SKM-1 (cell line): Measurements from ENCODE around the gene GCC2.
"Not testable (repeated sequence)": the region's sequence is repeated elsewhere in the genome, so short reads cannot be mapped to it uniquely, and the experiment has no call there.

Experiments used
- DNase-seq: peaks from one replicate; lab custom pipeline; 2025; ENCODE audit not compliant: unreplicated experiment; lab: John Stamatoyannopoulos, UW

The GCC2 gene

GRCh38 chr2:108507620-108508019, 58.6 kb downstream of the GCC2 start:
- not testable (repeated sequence) for DNase-seq

- DNase-seq, result not testable (repeated sequence)
Observed at GRCh38 chr2:108512431-108512830, 63.4 kb downstream of the GCC2 start.

- DNase-seq, result not testable (repeated sequence)
Observed at GRCh38 chr2:108514478-108514877, 65.5 kb downstream of the GCC2 start.

- not testable (repeated sequence) for DNase-seq
Observed at GRCh38 chr2:108524688-108525087, 75.7 kb downstream of the GCC2 start.

GRCh38 chr2:108525258-108525657, 76.3 kb downstream of the GCC2 start:
- not testable (repeated sequence) for DNase-seq

- no peak for DNase-seq
Observed at GRCh38 chr2:108531674-108532055, 82.7 kb downstream of the GCC2 start.

GRCh38 chr2:108533832-108534583, 85.0 kb downstream of the GCC2 start, which contains the start of gene LIMS1:
Gene LIMS1 (plus strand): TSS chr2:108534470. CDS start chr2:108534563, 93 bp downstream.
- peak; percentile 81 for DNase-seq

GRCh38 chr2:108534584-108535356, 85.8 kb downstream of the GCC2 start:
- DNase-seq, result no peak

GRCh38 chr2:108535357-108535631, 86.3 kb downstream of the GCC2 start:
- no peak for DNase-seq

GRCh38 chr2:108536133-108536780, 87.3 kb downstream of the GCC2 start:
- DNase-seq, result no peak

- DNase-seq, result no peak
Observed at GRCh38 chr2:108536911-108537310, 87.9 kb downstream of the GCC2 start.

GRCh38 chr2:108538000-108538625, 89.1 kb downstream of the GCC2 start:
- DNase-seq, result no peak

GRCh38 chr2:108541451-108541850, 92.4 kb downstream of the GCC2 start:
- no peak for DNase-seq

GRCh38 chr2:108542071-108542470, 93.1 kb downstream of the GCC2 start:
- no peak for DNase-seq

GRCh38 chr2:108547606-108548005, 98.6 kb downstream of the GCC2 start:
- no peak for DNase-seq

- no peak for DNase-seq
Observed at GRCh38 chr2:108548208-108549003, 99.4 kb downstream of the GCC2 start.

GRCh38 chr2:108552566-108552965, 103.6 kb downstream of the GCC2 start:
- DNase-seq, result no peak

- no peak for DNase-seq
Observed at GRCh38 chr2:108553209-108553919, 104.4 kb downstream of the GCC2 start.

- DNase-seq, result no peak
Observed at GRCh38 chr2:108554528-108554927, 105.5 kb downstream of the GCC2 start.

- no peak for DNase-seq
Observed at GRCh38 chr2:108555572-108555971, 106.6 kb downstream of the GCC2 start.
